ENCODE measurements around the gene PPP1R1A. TPM values are rescaled to one million over a fixed set of nuclear protein-coding genes. Genes with fewer than 3 reads are reported as not detected.

PPP1R1A gene
- total and polyA plus RNA-seq, 12 donors = 39.4 to 378 (median 56.5) TPM

GRCh38 chr12:54612225-54612750, 23.8 kb upstream of the PPP1R1A start:
- H3K27me3 ChIP-seq = peaks cover 0 to 33% (median 29%) of the 10 kb centered on the region in 7 donors
- H3K4me3 ChIP-seq = no peak overlapping the region
- TF ChIP-seq CTCF (IDR thresholded peaks at IDR 0.05) = no peak
- no peaks in the 10 kb centered on the region for H3K9me3 ChIP-seq
- 52 to 55% methylated on average over 1 of the region's 1 CpG for WGBS, 2 donors
- intact Hi-C loops (cut with DNase I) = no loop called here
- no peak for ATAC-seq
- H3K4me1 ChIP-seq = no peaks in the 10 kb centered on the region
- no peak for DNase-seq
- H3K27ac ChIP-seq = no peak overlapping the region
- no peaks in the 10 kb centered on the region for H3K36me3 ChIP-seq

- intact Hi-C loops (cut with DNase I) = no loop called here
- ATAC-seq (no peak), DNase-seq (no peak)
- Histone ChIP-seq H3K4me1 (no peaks in the 10 kb centered on the region), H3K27ac (no peak overlapping the region), H3K27me3 (peaks cover 0 to 33% (median 29%) of the 10 kb centered on the region in 7 donors), H3K4me3 (no peak overlapping the region), H3K9me3 (no peaks in the 10 kb centered on the region), H3K36me3 (no peaks in the 10 kb centered on the region)
- TF ChIP-seq CTCF (IDR thresholded peaks at IDR 0.05) = no peak
- WGBS, 2 donors = 58 to 74% methylated on average over 3 of the region's 3 CpGs
Measured at GRCh38 chr12:54611715-54612149, 23.3 kb upstream of the PPP1R1A start.

- ATAC-seq (no peak), DNase-seq (no peak)
- H3K27me3 ChIP-seq = peaks cover 0 to 21% (median 13%) of the 10 kb centered on the region in 7 donors
- H3K27ac ChIP-seq = no peak overlapping the region
- WGBS, 2 donors = 67 to 83% methylated on average over 2 of the region's 2 CpGs
- H3K4me3 ChIP-seq = no peak overlapping the region
- intact Hi-C loops (cut with DNase I) = loop anchor here in 1 of 10 donors (10.0 kb wide), 1 partner anchor 346 kb away; no protein-coding TSS in a partner anchor
- H3K4me1 ChIP-seq = no peaks in the 10 kb centered on the region
- TF ChIP-seq CTCF (IDR thresholded peaks at IDR 0.05) = no peak
- H3K9me3 ChIP-seq = no peaks in the 10 kb centered on the region
- no peaks in the 10 kb centered on the region for H3K36me3 ChIP-seq
Measured at GRCh38 chr12:54608769-54609168, 20.3 kb upstream of the PPP1R1A start.

GRCh38 chr12:54608156-54608555, 19.7 kb upstream of the PPP1R1A start:
- H3K4me3 ChIP-seq = no peak overlapping the region
- DNase-seq (no peak), ATAC-seq (no peak)
- no peak overlapping the region for H3K27ac ChIP-seq
- H3K36me3 ChIP-seq = no peaks in the 10 kb centered on the region
- 69 to 84% methylated on average over 6 of the region's 6 CpGs for WGBS, 2 donors
- H3K27me3 ChIP-seq = peaks cover 0 to 21% (median 12%) of the 10 kb centered on the region in 7 donors
- intact Hi-C loops (cut with DNase I) = loop anchor here in 1 of 10 donors (10.0 kb wide), 1 partner anchor 347 kb away; no protein-coding TSS in a partner anchor
- H3K4me1 ChIP-seq = no peaks in the 10 kb centered on the region
- no peaks in the 10 kb centered on the region for H3K9me3 ChIP-seq
- TF ChIP-seq CTCF (IDR thresholded peaks at IDR 0.05) = no peak
